ENCODE results near the gene CLIC1. TPM values are rescaled to one million over a fixed set of nuclear protein-coding genes. Genes with fewer than 3 reads are reported as not detected.

The CLIC1 gene
- total and polyA plus RNA-seq, 2 experiments from 2014 or later: 269 to 296 TPM

DNA sequence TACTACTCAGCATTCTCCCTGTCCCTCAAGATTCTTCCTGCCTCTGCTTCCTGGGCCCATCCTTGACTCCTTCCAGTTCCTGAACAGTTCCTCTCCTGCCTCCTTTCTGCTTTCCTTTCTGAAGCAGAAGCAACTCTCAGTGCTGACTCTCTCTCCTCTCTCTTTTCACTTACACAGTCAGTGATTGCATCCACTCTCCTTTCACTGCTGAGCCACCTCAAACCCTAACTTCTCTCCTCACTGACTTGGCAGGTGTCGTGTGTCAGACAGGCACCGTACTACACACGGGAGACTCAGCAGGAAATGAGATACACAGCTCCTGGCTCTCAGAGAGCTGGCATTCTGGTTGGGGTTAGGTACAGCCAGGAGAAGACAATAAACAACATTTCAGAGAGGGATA is 38.8 kb downstream of the CLIC1 start (continued):
- TF ChIP-seq, protein P1, sequence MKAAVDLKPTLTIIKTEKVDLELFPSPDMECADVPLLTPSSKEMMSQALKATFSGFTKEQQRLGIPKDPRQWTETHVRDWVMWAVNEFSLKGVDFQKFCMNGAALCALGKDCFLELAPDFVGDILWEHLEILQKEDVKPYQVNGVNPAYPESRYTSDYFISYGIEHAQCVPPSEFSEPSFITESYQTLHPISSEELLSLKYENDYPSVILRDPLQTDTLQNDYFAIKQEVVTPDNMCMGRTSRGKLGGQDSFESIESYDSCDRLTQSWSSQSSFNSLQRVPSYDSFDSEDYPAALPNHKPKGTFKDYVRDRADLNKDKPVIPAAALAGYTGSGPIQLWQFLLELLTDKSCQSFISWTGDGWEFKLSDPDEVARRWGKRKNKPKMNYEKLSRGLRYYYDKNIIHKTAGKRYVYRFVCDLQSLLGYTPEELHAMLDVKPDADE (IDR thresholded peaks at IDR 0.05): no peak
- no peak for TF ChIP-seq STAT1 (IDR thresholded peaks at IDR 0.05; ENCODE audit: unreplicated experiment)
- no peak for TF ChIP-seq CREB1 (CRISPR knock-in tag; IDR thresholded peaks at IDR 0.05; ENCODE audit: low read depth)

DNA sequence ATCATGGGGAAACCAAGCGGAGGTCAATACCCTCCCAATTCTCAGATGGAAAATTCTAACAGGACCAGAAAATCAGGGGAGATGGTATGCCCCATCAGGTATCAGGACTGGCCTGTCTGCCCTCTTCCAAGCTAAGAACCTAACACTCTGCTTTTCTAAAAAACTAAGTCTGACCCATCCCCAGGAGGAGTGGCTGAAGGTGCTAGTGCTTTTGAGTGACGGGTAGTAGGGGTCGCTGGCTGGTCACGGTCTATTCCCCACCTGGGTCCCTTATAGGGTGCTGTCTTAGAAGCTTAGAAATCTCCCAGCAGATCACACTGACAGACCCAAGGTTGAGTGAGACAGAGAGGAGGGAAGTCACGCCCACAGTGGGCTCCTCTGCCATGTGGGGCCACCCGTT is 42.8 kb downstream of the CLIC1 start:
- Histone ChIP-seq H2AFZ (no peak overlapping the region), H3K4me3 (no peak overlapping the region), H4K20me1 (replicated peaks; ENCODE audit: insufficient read depth) (no peaks in the 10 kb centered on the region), H3K4me1 (ENCODE audit: insufficient read depth) (no peaks in the 10 kb centered on the region), H3K79me2 (replicated peaks; ENCODE audit: insufficient read depth) (no peaks in the 10 kb centered on the region; the same call in 1 of the 2 replicates), H3K4me2 (no peak overlapping the region), H3K9me2 (ENCODE audit: insufficient read depth) (no peaks in the 10 kb centered on the region), H3K27ac (ENCODE audit: low read depth) (no peak overlapping the region), H3F3A (replicated peaks; ENCODE audit: low read depth) (no peaks in the 10 kb centered on the region), H3K27me3 (ENCODE audit: insufficient read depth) (no peaks in the 10 kb centered on the region), H3K36me3 (ENCODE audit: insufficient read depth) (peaks cover 6% of the 10 kb centered on the region; the same call in 1 of the 2 replicates)
- H3K9me3 Mint-ChIP-seq: no peaks in the 10 kb centered on the region
- DNase-seq (ENCODE audit: low spot score) (no peak), ATAC-seq (no peak)
- no peak overlapping the region for H3K27ac Mint-ChIP-seq
- peaks cover 5% of the 10 kb centered on the region for H3K27me3 Mint-ChIP-seq (ENCODE audit: insufficient read depth, low read depth, poor library complexity)
- no peak overlapping the region for H3K4me3 Mint-ChIP-seq
- H3K4me1 Mint-ChIP-seq: no peaks in the 10 kb centered on the region
- H3K36me3 Mint-ChIP-seq (ENCODE audit: low read depth): peaks cover 27% of the 10 kb centered on the region
- no peak for TF ChIP-seq JUNB (IDR thresholded peaks at IDR 0.05; ENCODE audit: unreplicated experiment)
- no peak for TF ChIP-seq ZNF114 (CRISPR knock-in tag; IDR thresholded peaks at IDR 0.05)
- TF ChIP-seq ZNF331 (CRISPR knock-in tag; IDR thresholded peaks at IDR 0.05; ENCODE audit: low read depth): no peak
- TF ChIP-seq, protein P1 (IDR thresholded peaks at IDR 0.05): no peak
- no peak for TF ChIP-seq STAT1 (IDR thresholded peaks at IDR 0.05; ENCODE audit: unreplicated experiment)
- no peak for TF ChIP-seq EZH2phosphoT487 (IDR thresholded peaks at IDR 0.05; ENCODE audit: unreplicated experiment)
- TF ChIP-seq, protein P2, sequence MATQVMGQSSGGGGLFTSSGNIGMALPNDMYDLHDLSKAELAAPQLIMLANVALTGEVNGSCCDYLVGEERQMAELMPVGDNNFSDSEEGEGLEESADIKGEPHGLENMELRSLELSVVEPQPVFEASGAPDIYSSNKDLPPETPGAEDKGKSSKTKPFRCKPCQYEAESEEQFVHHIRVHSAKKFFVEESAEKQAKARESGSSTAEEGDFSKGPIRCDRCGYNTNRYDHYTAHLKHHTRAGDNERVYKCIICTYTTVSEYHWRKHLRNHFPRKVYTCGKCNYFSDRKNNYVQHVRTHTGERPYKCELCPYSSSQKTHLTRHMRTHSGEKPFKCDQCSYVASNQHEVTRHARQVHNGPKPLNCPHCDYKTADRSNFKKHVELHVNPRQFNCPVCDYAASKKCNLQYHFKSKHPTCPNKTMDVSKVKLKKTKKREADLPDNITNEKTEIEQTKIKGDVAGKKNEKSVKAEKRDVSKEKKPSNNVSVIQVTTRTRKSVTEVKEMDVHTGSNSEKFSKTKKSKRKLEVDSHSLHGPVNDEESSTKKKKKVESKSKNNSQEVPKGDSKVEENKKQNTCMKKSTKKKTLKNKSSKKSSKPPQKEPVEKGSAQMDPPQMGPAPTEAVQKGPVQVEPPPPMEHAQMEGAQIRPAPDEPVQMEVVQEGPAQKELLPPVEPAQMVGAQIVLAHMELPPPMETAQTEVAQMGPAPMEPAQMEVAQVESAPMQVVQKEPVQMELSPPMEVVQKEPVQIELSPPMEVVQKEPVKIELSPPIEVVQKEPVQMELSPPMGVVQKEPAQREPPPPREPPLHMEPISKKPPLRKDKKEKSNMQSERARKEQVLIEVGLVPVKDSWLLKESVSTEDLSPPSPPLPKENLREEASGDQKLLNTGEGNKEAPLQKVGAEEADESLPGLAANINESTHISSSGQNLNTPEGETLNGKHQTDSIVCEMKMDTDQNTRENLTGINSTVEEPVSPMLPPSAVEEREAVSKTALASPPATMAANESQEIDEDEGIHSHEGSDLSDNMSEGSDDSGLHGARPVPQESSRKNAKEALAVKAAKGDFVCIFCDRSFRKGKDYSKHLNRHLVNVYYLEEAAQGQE (IDR thresholded peaks at IDR 0.05; ENCODE audit: unreplicated experiment): no peak
- TF ChIP-seq, protein P3, sequence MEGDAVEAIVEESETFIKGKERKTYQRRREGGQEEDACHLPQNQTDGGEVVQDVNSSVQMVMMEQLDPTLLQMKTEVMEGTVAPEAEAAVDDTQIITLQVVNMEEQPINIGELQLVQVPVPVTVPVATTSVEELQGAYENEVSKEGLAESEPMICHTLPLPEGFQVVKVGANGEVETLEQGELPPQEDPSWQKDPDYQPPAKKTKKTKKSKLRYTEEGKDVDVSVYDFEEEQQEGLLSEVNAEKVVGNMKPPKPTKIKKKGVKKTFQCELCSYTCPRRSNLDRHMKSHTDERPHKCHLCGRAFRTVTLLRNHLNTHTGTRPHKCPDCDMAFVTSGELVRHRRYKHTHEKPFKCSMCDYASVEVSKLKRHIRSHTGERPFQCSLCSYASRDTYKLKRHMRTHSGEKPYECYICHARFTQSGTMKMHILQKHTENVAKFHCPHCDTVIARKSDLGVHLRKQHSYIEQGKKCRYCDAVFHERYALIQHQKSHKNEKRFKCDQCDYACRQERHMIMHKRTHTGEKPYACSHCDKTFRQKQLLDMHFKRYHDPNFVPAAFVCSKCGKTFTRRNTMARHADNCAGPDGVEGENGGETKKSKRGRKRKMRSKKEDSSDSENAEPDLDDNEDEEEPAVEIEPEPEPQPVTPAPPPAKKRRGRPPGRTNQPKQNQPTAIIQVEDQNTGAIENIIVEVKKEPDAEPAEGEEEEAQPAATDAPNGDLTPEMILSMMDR (conservative IDR thresholded peaks at IDR 0.05; ENCODE audit: low read depth in 2 of 2): no peak
- TF ChIP-seq CREB1 (CRISPR knock-in tag; IDR thresholded peaks at IDR 0.05; ENCODE audit: low read depth): no peak
- TF ChIP-seq POLR2AphosphoS5 (IDR thresholded peaks at IDR 0.05; ENCODE audit: low read depth): no peak
- TF ChIP-seq, protein P4, sequence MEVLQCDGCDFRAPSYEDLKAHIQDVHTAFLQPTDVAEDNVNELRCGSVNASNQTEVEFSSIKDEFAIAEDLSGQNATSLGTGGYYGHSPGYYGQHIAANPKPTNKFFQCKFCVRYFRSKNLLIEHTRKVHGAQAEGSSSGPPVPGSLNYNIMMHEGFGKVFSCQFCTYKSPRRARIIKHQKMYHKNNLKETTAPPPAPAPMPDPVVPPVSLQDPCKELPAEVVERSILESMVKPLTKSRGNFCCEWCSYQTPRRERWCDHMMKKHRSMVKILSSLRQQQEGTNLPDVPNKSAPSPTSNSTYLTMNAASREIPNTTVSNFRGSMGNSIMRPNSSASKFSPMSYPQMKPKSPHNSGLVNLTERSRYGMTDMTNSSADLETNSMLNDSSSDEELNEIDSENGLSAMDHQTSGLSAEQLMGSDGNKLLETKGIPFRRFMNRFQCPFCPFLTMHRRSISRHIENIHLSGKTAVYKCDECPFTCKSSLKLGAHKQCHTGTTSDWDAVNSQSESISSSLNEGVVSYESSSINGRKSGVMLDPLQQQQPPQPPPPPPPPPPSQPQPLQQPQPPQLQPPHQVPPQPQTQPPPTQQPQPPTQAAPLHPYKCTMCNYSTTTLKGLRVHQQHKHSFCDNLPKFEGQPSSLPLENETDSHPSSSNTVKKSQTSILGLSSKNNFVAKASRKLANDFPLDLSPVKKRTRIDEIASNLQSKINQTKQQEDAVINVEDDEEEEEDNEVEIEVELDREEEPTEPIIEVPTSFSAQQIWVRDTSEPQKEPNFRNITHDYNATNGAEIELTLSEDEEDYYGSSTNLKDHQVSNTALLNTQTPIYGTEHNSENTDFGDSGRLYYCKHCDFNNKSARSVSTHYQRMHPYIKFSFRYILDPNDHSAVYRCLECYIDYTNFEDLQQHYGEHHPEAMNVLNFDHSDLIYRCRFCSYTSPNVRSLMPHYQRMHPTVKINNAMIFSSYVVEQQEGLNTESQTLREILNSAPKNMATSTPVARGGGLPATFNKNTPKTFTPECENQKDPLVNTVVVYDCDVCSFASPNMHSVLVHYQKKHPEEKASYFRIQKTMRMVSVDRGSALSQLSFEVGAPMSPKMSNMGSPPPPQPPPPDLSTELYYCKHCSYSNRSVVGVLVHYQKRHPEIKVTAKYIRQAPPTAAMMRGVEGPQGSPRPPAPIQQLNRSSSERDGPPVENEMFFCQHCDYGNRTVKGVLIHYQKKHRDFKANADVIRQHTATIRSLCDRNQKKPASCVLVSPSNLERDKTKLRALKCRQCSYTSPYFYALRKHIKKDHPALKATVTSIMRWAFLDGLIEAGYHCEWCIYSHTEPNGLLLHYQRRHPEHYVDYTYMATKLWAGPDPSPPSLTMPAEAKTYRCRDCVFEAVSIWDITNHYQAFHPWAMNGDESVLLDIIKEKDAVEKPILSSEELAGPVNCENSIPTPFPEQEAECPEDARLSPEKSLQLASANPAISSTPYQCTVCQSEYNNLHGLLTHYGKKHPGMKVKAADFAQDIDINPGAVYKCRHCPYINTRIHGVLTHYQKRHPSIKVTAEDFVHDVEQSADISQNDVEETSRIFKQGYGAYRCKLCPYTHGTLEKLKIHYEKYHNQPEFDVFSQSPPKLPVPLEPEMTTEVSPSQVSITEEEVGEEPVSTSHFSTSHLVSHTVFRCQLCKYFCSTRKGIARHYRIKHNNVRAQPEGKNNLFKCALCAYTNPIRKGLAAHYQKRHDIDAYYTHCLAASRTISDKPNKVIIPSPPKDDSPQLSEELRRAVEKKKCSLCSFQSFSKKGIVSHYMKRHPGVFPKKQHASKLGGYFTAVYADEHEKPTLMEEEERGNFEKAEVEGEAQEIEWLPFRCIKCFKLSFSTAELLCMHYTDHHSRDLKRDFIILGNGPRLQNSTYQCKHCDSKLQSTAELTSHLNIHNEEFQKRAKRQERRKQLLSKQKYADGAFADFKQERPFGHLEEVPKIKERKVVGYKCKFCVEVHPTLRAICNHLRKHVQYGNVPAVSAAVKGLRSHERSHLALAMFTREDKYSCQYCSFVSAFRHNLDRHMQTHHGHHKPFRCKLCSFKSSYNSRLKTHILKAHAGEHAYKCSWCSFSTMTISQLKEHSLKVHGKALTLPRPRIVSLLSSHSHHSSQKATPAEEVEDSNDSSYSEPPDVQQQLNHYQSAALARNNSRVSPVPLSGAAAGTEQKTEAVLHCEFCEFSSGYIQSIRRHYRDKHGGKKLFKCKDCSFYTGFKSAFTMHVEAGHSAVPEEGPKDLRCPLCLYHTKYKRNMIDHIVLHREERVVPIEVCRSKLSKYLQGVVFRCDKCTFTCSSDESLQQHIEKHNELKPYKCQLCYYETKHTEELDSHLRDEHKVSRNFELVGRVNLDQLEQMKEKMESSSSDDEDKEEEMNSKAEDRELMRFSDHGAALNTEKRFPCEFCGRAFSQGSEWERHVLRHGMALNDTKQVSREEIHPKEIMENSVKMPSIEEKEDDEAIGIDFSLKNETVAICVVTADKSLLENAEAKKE (CRISPR knock-in tag; IDR thresholded peaks at IDR 0.05): no peak
